Thymus (tissue), 11 donors: ENCODE measurements around the gene ZSCAN29. TPM values are rescaled to one million over a fixed set of nuclear protein-coding genes. Genes with fewer than 3 reads are reported as not detected.
A peak's percentile ranks its signal among the peaks of the same experiment; 100 is the strongest.

ENCODE experiments used
- DNase-seq, 9 donors: peaks; one replicate each; pipeline ENCODE4 v3.0.0-alpha.2; 2013; ENCODE audit warnings: low spot score in 9 of 9, low read depth in 6 of 9, missing footprints in 1 of 9
- H3K27ac ChIP-seq, 2 donors: one replicate each; pipeline ENCODE4 v1.5.1; 2013; ENCODE audit warnings: control low read depth in 1 of 2, low read depth in 1 of 2, low read length in 1 of 2, mild to moderate bottlenecking in 1 of 2, moderate library complexity in 1 of 2
- H3K27me3 ChIP-seq, 2 donors: one replicate each; pipeline ENCODE4 v1.5.1; 2013; ENCODE audit warnings: low read length in 1 of 2; ENCODE audit not compliant: control insufficient read depth in 2 of 2, insufficient read depth in 1 of 2
- H3K36me3 ChIP-seq, 2 donors: one replicate each; pipeline ENCODE4 v1.5.1; 2013; ENCODE audit warnings: low read length in 1 of 2, mild to moderate bottlenecking in 1 of 2, moderate library complexity in 1 of 2; ENCODE audit not compliant: control insufficient read depth in 2 of 2, insufficient read depth in 2 of 2
- H3K4me1 ChIP-seq, 2 donors: one replicate each; pipeline ENCODE4 v1.5.1; 2013; ENCODE audit warnings: low read length in 2 of 2; ENCODE audit not compliant: control insufficient read depth in 2 of 2, insufficient read depth in 2 of 2
- H3K4me3 ChIP-seq, 2 donors: one replicate each; pipeline ENCODE4 v1.5.1; 2013; ENCODE audit warnings: low read length in 2 of 2, control low read depth in 1 of 2, mild to moderate bottlenecking in 1 of 2
- H3K9me3 ChIP-seq, 2 donors: one replicate each; pipeline ENCODE4 v1.5.1; 2013; ENCODE audit warnings: low read length in 1 of 2, mild to moderate bottlenecking in 1 of 2; ENCODE audit not compliant: control insufficient read depth in 2 of 2, insufficient read depth in 1 of 2
- WGBS: extraction: QIAGEN DNeasy Blood & Tissue Kit; methylation state at CpG from one replicate; pipeline ENCODE4 v1.1.7; 2013; 5-methylcytosine and 5-hydroxymethylcytosine counted together
- polyA plus RNA-seq: library from polyadenylated mRNA; stranded (reverse); fragments of 200-250 nt; gene quantifications from one replicate; pipeline ENCODE4 v1.2.3, GENCODE V29; 2013
- total RNA-seq: library from RNA; stranded (reverse); fragments of 120-200 nt; gene quantifications from one replicate; pipeline ENCODE4 v1.2.4, GENCODE V29; 2013
- donor health status: healthy.

The ZSCAN29 gene
- total and polyA plus RNA-seq, 2 donors: 7.8 to 17.2 TPM

DNA sequence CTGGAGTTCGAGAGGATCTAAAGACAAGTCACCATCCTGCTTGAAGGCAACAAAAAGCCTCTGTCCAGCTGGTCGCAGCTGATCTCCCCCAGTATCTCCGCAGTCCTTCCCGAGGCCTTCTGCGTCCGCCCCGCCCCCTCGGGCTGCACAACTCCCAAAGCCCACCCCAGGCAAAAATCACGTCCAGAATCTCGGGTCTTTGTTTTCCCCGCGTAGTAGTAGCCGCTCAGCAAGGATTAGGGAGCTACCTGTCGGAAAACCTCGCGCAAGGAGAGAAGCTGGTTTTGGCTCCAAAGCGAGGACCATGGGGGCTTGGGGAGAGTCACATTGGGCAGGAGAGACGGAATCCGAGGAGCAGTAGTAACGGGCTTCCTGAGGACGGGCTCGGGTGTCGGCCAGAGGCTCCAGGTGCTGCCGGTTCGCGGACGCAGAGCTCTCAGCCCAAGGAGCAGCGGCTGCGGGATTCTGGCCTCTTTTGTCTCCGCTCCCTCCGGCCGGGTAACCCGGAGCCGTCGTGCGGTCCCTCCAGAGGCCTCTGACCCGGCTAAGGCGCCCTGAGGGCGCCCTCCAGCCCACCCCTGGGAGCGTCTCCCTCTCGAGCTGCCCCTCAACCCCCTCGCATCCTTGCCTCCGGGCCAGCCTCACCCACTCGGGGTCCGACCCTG, 401 bp downstream of the ZSCAN29 start:
- peaks cover 16 to 17% of the 10 kb centered on the region in 2 donors for H3K36me3 ChIP-seq
- peaks cover 20 to 23% of the 10 kb centered on the region in 2 donors for H3K4me1 ChIP-seq
- H3K4me3 ChIP-seq: peak overlapping the region; percentile 71 to 85
- no peaks in the 10 kb centered on the region for H3K27me3 ChIP-seq
- peak in 4 of 9 donors; percentile 6 to 23 (median 12) for DNase-seq
- no peaks in the 10 kb centered on the region for H3K9me3 ChIP-seq
- peak overlapping the region; percentile 9 to 10 for H3K27ac ChIP-seq
- WGBS: 2% methylated on average over 45 of the region's 45 CpGs

- H3K4me3 ChIP-seq: no peak overlapping the region
These were observed 9.4 kb downstream of the ZSCAN29 start for GRCh38 chr15:43361313-43361903.

GRCh38 chr15:43360821-43361220, 10.0 kb downstream of the ZSCAN29 start:
- 87% methylated on average over 4 of the region's 4 CpGs for WGBS
- Histone ChIP-seq H3K36me3 (peaks cover 36 to 64% of the 10 kb centered on the region in 2 donors), H3K27ac (no peak overlapping the region), H3K4me1 (no peaks in the 10 kb centered on the region), H3K9me3 (peaks cover 8 to 26% of the 10 kb centered on the region in 2 donors), H3K27me3 (no peaks in the 10 kb centered on the region), H3K4me3 (no peak overlapping the region)
- DNase-seq: no peak

More at GRCh38 chr15:43361313-43361903, 9.4 kb downstream of the ZSCAN29 start:
- peaks cover 8 to 26% of the 10 kb centered on the region in 2 donors for H3K9me3 ChIP-seq
- WGBS: 98% methylated on average over 7 of the region's 7 CpGs
- H3K27ac ChIP-seq: no peak overlapping the region
- no peaks in the 10 kb centered on the region for H3K27me3 ChIP-seq
- H3K36me3 ChIP-seq: peaks cover 42 to 70% of the 10 kb centered on the region in 2 donors
- DNase-seq: no peak
- H3K4me1 ChIP-seq: no peaks in the 10 kb centered on the region

GRCh38 chr15:43352693-43353382, 18.0 kb downstream of the ZSCAN29 start:
- WGBS: 88% methylated on average over 2 of the region's 2 CpGs

GRCh38 chr15:43347114-43347513, 23.7 kb downstream of the ZSCAN29 start:
- no peaks in the 10 kb centered on the region for H3K27me3 ChIP-seq
- no peaks in the 10 kb centered on the region for H3K9me3 ChIP-seq
- WGBS: 98% methylated on average over 3 of the region's 3 CpGs
- no peak overlapping the region for H3K27ac ChIP-seq
- no peak overlapping the region for H3K4me3 ChIP-seq
- H3K36me3 ChIP-seq: peaks cover 9% of the 10 kb centered on the region in 2 donors
- no peaks in the 10 kb centered on the region for H3K4me1 ChIP-seq
- no peak for DNase-seq

More at GRCh38 chr15:43352693-43353382, 18.0 kb downstream of the ZSCAN29 start:
- Histone ChIP-seq H3K27ac (no peak overlapping the region), H3K4me1 (peaks cover 2 to 4% of the 10 kb centered on the region in 2 donors), H3K27me3 (no peaks in the 10 kb centered on the region), H3K9me3 (no peaks in the 10 kb centered on the region), H3K4me3 (no peak overlapping the region), H3K36me3 (peaks cover 12 to 19% of the 10 kb centered on the region in 2 donors)
- DNase-seq: no peak

DNA sequence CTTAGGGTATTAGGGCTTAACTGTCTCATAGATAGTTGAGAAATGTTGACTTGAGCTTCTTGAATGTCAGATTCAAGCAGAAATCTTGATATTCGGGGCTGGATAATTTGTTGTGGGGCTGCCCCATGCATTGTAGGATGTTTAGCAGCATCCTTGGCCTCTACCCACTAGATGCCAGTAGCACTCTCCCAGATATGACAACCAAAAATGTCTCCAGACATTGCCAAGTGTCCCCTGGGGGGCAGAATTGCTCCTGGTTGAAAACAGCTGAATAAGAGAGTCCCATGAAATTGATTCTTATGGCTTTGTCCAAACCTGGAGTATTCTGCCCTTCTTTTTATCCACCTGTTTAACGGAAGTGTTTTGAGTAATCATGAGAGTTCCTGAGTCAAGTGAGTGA, 24.5 kb downstream of the ZSCAN29 start:
- Histone ChIP-seq H3K27me3 (no peaks in the 10 kb centered on the region), H3K4me3 (no peak overlapping the region), H3K27ac (no peak overlapping the region), H3K36me3 (peaks cover 8 to 9% of the 10 kb centered on the region in 2 donors), H3K4me1 (no peaks in the 10 kb centered on the region), H3K9me3 (no peaks in the 10 kb centered on the region)
- peak in 1 of 9 donors; percentile 13 for DNase-seq
- 97% methylated on average over 2 of the region's 2 CpGs for WGBS

DNA sequence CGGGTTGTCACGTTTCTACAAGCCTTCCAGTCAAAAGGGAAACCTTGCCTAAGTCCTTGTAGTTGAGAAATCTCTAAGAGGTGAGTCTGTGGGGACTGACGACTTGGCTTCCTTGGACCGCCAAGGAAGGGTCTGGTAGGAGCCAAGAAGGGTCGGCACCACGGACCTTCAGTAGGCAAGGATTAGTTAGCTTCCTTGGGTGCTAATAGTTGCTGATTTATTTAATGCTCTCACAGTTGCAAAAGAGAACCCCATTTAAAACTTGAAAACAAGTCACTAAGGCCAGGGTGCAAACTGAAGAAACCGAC, 40.1 kb downstream of the ZSCAN29 start:
- peak overlapping the region; percentile 65 to 74 for H3K4me3 ChIP-seq
- H3K27me3 ChIP-seq: peaks cover 0 to 3% of the 10 kb centered on the region in 2 donors
- peaks cover 19 to 22% of the 10 kb centered on the region in 2 donors for H3K4me1 ChIP-seq
- peak overlapping the region; percentile 97 for H3K27ac ChIP-seq
- WGBS: 4% methylated on average over 7 of the region's 7 CpGs
- peaks cover 0 to 7% of the 10 kb centered on the region in 2 donors for H3K9me3 ChIP-seq
- no peak for DNase-seq
- peaks cover 0 to 2% of the 10 kb centered on the region in 2 donors for H3K36me3 ChIP-seq

- peak within 1 kb of the TSS; percentile 65 to 74 for H3K4me3 ChIP-seq
- H3K4me1 ChIP-seq: peaks cover 19 to 22% of the 10 kb centered on the region in 2 donors
- H3K9me3 ChIP-seq: peaks cover 0 to 7% of the 10 kb centered on the region in 2 donors
- WGBS: under 1% methylated on average over 86 of the region's 86 CpGs
- peaks cover 0 to 3% of the 10 kb centered on the region in 2 donors for H3K27me3 ChIP-seq
- H3K36me3 ChIP-seq: peaks cover 0 to 2% of the 10 kb centered on the region in 2 donors
- H3K27ac ChIP-seq: peak within 1 kb of the TSS; percentile 97
- peak; percentile 88 to 97 (median 92) for DNase-seq
These were observed 40.7 kb downstream of the ZSCAN29 start, which contains the start of gene LCMT2 for GRCh38 chr15:43329960-43330779. Gene LCMT2, minus strand, starts transcription at chr15:43330573. Its CDS starts 84 bp downstream, at chr15:43330489.
